B cell (primary cell): ENCODE data around the gene NADK2. TPM values are rescaled to one million over a fixed set of nuclear protein-coding genes. Genes with fewer than 3 reads are reported as not detected.
A peak's percentile ranks its signal among the peaks of the same experiment; 100 is the strongest.

Source experiments
- ATAC-seq: fragments of 200-7000 bp; cut with Tn5 transposase; one replicate; pipeline ENCODE4 v1.10.0; 2021; ENCODE audit warnings: low read depth, mild to moderate bottlenecking, moderate number of reproducible peaks, moderate library complexity
- CTCF ChIA-PET: fragments of 350-600 bp; sonication (Branson Sonifier 250); formaldehyde crosslinking; loops from one replicate; lab custom pipeline; 2021; ENCODE audit warnings: antibody characterized with exemption, inconsistent platforms; lab: Charles Lee
- POLR2A ChIA-PET: fragments of 350-600 bp; sonication (Branson Sonifier 250); formaldehyde crosslinking; loops from one replicate; lab custom pipeline; 2021; ENCODE audit warnings: antibody characterized with exemption; lab: Charles Lee
- DNase-seq: peaks from one replicate; pipeline ENCODE4 v3.0.0; 2013
- H2AFZ ChIP-seq: 2 replicates; pipeline ENCODE4 v1.6.1; 2012; ENCODE audit warnings: mild to moderate bottlenecking, low read depth, low read length; ENCODE audit not compliant: insufficient read depth, poor library complexity, severe bottlenecking
- H3K27ac ChIP-seq, 2 donors: 1 replicate in 1 of 2; 2 replicates in 1 of 2; pipeline ENCODE4 v1.5.1; 2012 to 2013; ENCODE audit warnings: low read length in 2 of 2, mild to moderate bottlenecking in 2 of 2, moderate library complexity in 1 of 2
- H3K27me3 ChIP-seq, 4 experiments: fragments of 200-600 bp in 1 of 4; sonication (generic) in 1 of 4; replicated peaks in 1 of 4; 1 replicate in 2 of 4; 2 replicates in 2 of 4; pipeline versions ENCODE4 v1.6.1 to v1.7.0; 2013 to 2016; ENCODE audit warnings: low read length in 3 of 4, mild to moderate bottlenecking in 2 of 4, mixed read lengths in 1 of 4, moderate library complexity in 1 of 4; ENCODE audit not compliant: insufficient read depth in 4 of 4, control insufficient read depth in 3 of 4; ENCODE audit errors: control extremely low read depth in 1 of 4
- H3K36me3 ChIP-seq, 2 experiments: replicated peaks in 1 of 2; 1 replicate in 1 of 2; 2 replicates in 1 of 2; pipeline versions ENCODE4 v1.6.1 to v1.7.1; 2013; ENCODE audit warnings: low read length in 1 of 2; ENCODE audit not compliant: insufficient read depth in 2 of 2, control insufficient read depth in 1 of 2; ENCODE audit errors: control extremely low read depth in 1 of 2, extremely low read depth in 1 of 2
- H3K4me1 ChIP-seq, 2 donors: fragments of 200-600 bp in 1 of 2; sonication (generic) in 1 of 2; 1 replicate in 1 of 2; 2 replicates in 1 of 2; pipeline versions ENCODE4 v1.5.1 to v1.6.1; 2013 to 2017; ENCODE audit warnings: low read length in 2 of 2; ENCODE audit not compliant: control insufficient read depth in 2 of 2, insufficient read depth in 2 of 2
- H3K4me2 ChIP-seq: replicated peaks from 2 replicates; pipeline ENCODE3; 2012; ENCODE audit warnings: mild to moderate bottlenecking, low read depth, low read length; ENCODE audit not compliant: poor library complexity, severe bottlenecking
- H3K4me3 ChIP-seq, 5 experiments: fragments of 200-600 bp in 1 of 5; sonication (generic) in 1 of 5; 1 replicate in 3 of 5; 2 replicates in 2 of 5; pipeline versions ENCODE4 v1.5.1 to v1.7.0; 2011 to 2016; ENCODE audit warnings: low read length in 4 of 5, mild to moderate bottlenecking in 4 of 5, low read depth in 2 of 5, control low read depth in 1 of 5, moderate library complexity in 1 of 5; ENCODE audit not compliant: insufficient read depth in 1 of 5; ENCODE audit errors: control extremely low read depth in 1 of 5, extremely low read depth in 1 of 5
- H3K79me2 ChIP-seq: fragments of 200-600 bp; sonication (generic); one replicate; pipeline ENCODE4 v1.6.0; 2016; ENCODE audit warnings: low read length; ENCODE audit not compliant: control insufficient read depth, insufficient read depth
- H3K9ac ChIP-seq: fragments of 200-600 bp; sonication (generic); 2 replicates; pipeline ENCODE4 v1.6.1; 2017; ENCODE audit warnings: mild to moderate bottlenecking, low read length, moderate library complexity
- H3K9me3 ChIP-seq, 3 donors: one replicate each; pipeline versions ENCODE4 v1.6.1 to v1.7.1; 2013; ENCODE audit warnings: low read length in 2 of 3; ENCODE audit not compliant: control insufficient read depth in 2 of 3, insufficient read depth in 1 of 3; ENCODE audit errors: control extremely low read depth in 1 of 3
- H4K20me1 ChIP-seq: 2 replicates; pipeline ENCODE4 v1.6.0; 2012; ENCODE audit warnings: mild to moderate bottlenecking, low read length; ENCODE audit not compliant: insufficient read depth, control insufficient read depth, poor library complexity, severe bottlenecking
- H3K27ac Mint-ChIP-seq: one replicate; pipeline ENCODE4 v1.8.0; 2021; ENCODE audit warnings: mixed read lengths
- H3K27me3 Mint-ChIP-seq: one replicate; pipeline ENCODE4 v1.8.0; 2021; ENCODE audit warnings: mixed read lengths
- H3K4me1 Mint-ChIP-seq: one replicate; pipeline ENCODE4 v1.8.0; 2021; ENCODE audit warnings: mixed read lengths
- H3K4me3 Mint-ChIP-seq: one replicate; pipeline ENCODE4 v1.8.0; 2021; ENCODE audit warnings: mixed read lengths
- H3K9me3 Mint-ChIP-seq: one replicate; pipeline ENCODE4 v1.8.0; 2022; ENCODE audit warnings: mixed read lengths; ENCODE audit not compliant: insufficient read depth
- EZH2 ChIP-seq: IDR thresholded peaks from 2 replicates; pipeline ENCODE4 v1.6.1; 2012; ENCODE audit warnings: borderline replicate concordance, low read depth, mild to moderate bottlenecking, moderate library complexity, low read length; ENCODE audit not compliant: insufficient read depth, poor library complexity, severe bottlenecking
- WGBS: methylation state at CpG from one replicate; pipeline ENCODE4 v1.1.5; 2013; ENCODE audit warnings: missing lambda C conversion rate; ENCODE audit not compliant: insufficient coverage; 5-methylcytosine and 5-hydroxymethylcytosine counted together
- intact Hi-C: fragments of 100-400 bp; cut with micrococcal nuclease; formaldehyde crosslinking; loops from one replicate; pipeline ENCODE4 v1.10.0; 2022
- polyA plus RNA-seq: library from polyadenylated mRNA; depleted of rRNA; stranded (reverse); fragments of >200 nt; gene quantifications from 2 replicates; pipeline ENCODE4 v1.2.3, GENCODE V29; 2012
- total RNA-seq, 2 donors: library from RNA; stranded (reverse); fragments of 120-200 nt in 1 of 2; gene quantifications; 1 replicate in 1 of 2; 2 replicates in 1 of 2; pipeline versions ENCODE4 v1.2.3 to v1.2.4, GENCODE V29; 2013 to 2022
- TF ChIP-seq, protein P1 (sequence below): fragments of 200-600 bp; IDR thresholded peaks from one replicate; pipeline ENCODE4 v1.8.0; 2022; ENCODE audit warnings: antibody characterized with exemption, mild to moderate bottlenecking

Gene NADK2
- total and polyA plus RNA-seq, 2 donors (not counting 1 experiment from before 2014, with no cell fraction given): 3.3 to 18.6 TPM

DNA sequence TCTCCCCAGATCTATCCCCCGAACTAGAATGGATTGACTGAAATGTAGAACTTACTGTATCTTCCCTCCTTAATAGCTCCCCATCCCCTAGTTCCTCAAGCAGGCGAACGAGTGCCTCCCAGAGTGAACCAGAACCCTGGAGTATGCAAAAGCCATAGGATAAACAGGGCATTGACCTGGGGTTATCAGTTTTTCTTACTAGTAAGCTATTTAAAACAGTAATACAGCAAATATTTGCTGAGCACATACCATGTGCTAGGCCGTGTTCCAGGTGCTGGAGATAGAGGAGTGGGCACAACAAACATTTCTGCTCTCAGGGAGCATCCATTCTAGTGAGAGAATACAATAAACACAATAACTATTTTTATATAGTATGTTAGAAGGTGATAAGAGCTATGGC is 88.0 kb downstream of the NADK2 start:
- Mint-ChIP-seq H3K27ac (no peak overlapping the region), H3K4me1 (peaks cover 51% of the 10 kb centered on the region), H3K4me3 (peak overlapping the region; percentile 56), H3K9me3 (no peaks in the 10 kb centered on the region), H3K27me3 (no peaks in the 10 kb centered on the region)
- WGBS: no CpG with 5 or more reads among the region's 4 CpGs
- CTCF ChIA-PET: interaction anchor here (0.8 kb wide), 1 partner anchor 112 kb away, joined by 8 read pairs; no protein-coding TSS in a partner anchor
- Histone ChIP-seq H2AFZ (no peak overlapping the region), H3K9ac (no peak overlapping the region), H3K79me2 (peaks cover 94% of the 10 kb centered on the region), H3K27me3 (no peaks in the 10 kb centered on the region), H3K36me3 (peaks cover 1 to 29% of the 10 kb centered on the region in 2 experiments), H3K27ac (no peak overlapping the region), H3K4me2 (no peak overlapping the region), H3K4me1 (peaks cover 19 to 25% of the 10 kb centered on the region in 2 donors), H3K9me3 (no peaks in the 10 kb centered on the region), H3K4me3 (no peak overlapping the region), H4K20me1 (no peaks in the 10 kb centered on the region)
- no peak for ATAC-seq
- no peak for DNase-seq
- intact Hi-C loops: loop anchor here (2.0 kb wide), 1 partner anchor 537 kb away; no protein-coding TSS in a partner anchor
- POLR2A ChIA-PET: interaction anchor here (0.8 kb wide), 1 partner anchor 87 kb away, joined by 3 read pairs; no protein-coding TSS in a partner anchor
- no peak for TF ChIP-seq EZH2
- TF ChIP-seq, protein P1, sequence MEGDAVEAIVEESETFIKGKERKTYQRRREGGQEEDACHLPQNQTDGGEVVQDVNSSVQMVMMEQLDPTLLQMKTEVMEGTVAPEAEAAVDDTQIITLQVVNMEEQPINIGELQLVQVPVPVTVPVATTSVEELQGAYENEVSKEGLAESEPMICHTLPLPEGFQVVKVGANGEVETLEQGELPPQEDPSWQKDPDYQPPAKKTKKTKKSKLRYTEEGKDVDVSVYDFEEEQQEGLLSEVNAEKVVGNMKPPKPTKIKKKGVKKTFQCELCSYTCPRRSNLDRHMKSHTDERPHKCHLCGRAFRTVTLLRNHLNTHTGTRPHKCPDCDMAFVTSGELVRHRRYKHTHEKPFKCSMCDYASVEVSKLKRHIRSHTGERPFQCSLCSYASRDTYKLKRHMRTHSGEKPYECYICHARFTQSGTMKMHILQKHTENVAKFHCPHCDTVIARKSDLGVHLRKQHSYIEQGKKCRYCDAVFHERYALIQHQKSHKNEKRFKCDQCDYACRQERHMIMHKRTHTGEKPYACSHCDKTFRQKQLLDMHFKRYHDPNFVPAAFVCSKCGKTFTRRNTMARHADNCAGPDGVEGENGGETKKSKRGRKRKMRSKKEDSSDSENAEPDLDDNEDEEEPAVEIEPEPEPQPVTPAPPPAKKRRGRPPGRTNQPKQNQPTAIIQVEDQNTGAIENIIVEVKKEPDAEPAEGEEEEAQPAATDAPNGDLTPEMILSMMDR: no peak

DNA sequence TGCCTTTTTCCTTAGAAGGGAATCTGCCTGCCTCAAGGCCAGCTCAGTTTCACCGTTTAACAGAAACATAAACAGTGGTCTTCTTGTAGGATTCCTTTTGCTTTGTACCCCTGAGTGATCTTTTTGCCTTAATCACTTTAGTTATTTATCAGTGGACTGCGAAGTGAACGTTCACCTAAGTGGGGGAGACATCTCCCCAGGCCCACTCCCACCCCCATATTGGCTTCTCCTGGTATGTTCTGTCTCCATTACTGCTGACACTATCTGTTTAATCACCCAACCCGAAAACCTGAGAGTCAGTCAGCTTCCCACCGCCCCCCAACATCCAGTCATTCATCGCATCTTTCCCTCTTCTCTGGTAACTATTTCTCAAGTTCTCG is 88.4 kb downstream of the NADK2 start:
- no peak for ATAC-seq
- H3K27ac ChIP-seq: no peak overlapping the region
- no peak overlapping the region for H2AFZ ChIP-seq
- H3K4me3 Mint-ChIP-seq: peak overlapping the region; percentile 56
- no peak overlapping the region for H3K4me2 ChIP-seq
- TF ChIP-seq, protein P1: no peak
- TF ChIP-seq EZH2: no peak
- POLR2A ChIA-PET: no interaction called here
- peaks cover 19 to 25% of the 10 kb centered on the region in 2 donors for H3K4me1 ChIP-seq
- H3K4me3 ChIP-seq: no peak overlapping the region
- no peak overlapping the region for H3K9ac ChIP-seq
- H3K27me3 Mint-ChIP-seq: no peaks in the 10 kb centered on the region
- peaks cover 48% of the 10 kb centered on the region for H3K4me1 Mint-ChIP-seq
- peaks cover 96% of the 10 kb centered on the region for H3K79me2 ChIP-seq
- H3K9me3 Mint-ChIP-seq: no peaks in the 10 kb centered on the region
- intact Hi-C loops: loop anchor here (2.0 kb wide), 1 partner anchor 538 kb away; no protein-coding TSS in a partner anchor
- no peak for DNase-seq
- no peak overlapping the region for H3K27ac Mint-ChIP-seq
- CTCF ChIA-PET: interaction anchor here (0.8 to 2.8 kb wide), 3 partner anchors 13 to 113 kb away, joined by 3 to 16 read pairs (median 8); partner anchors contain the start of gene NADK2
- no peaks in the 10 kb centered on the region for H4K20me1 ChIP-seq
- H3K27me3 ChIP-seq: no peaks in the 10 kb centered on the region
- 92% methylated on average over 4 of the region's 7 CpGs for WGBS
- H3K36me3 ChIP-seq: peaks cover 1 to 25% of the 10 kb centered on the region in 2 experiments
- H3K9me3 ChIP-seq: no peaks in the 10 kb centered on the region
